Sigmoid colon (tissue), 4 donors: ENCODE measurements around the gene RRP1B.

Experiments
- EP300 ChIP-seq, 4 donors: sonication (generic); formaldehyde crosslinking; IDR thresholded peaks; one replicate each; pipeline ENCODE4 v1.6.1; 2017; ENCODE audit warnings: antibody characterized with exemption in 4 of 4
- POLR2AphosphoS5 ChIP-seq, 4 donors: sonication (generic); formaldehyde crosslinking; IDR thresholded peaks; one replicate each; pipeline ENCODE4 v1.6.1; 2017; ENCODE audit warnings: antibody characterized with exemption in 4 of 4
- TF ChIP-seq, protein P1 (sequence below), 4 experiments: fragments of 450-650 bp in 3 of 4; fragments of 200-600 bp in 1 of 4; IDR thresholded peaks; one replicate each; pipeline ENCODE4 v1.5.1; 2016 to 2019; ENCODE audit warnings: antibody characterized with exemption in 4 of 4, mild to moderate bottlenecking in 3 of 4, moderate library complexity in 2 of 4

DNA sequence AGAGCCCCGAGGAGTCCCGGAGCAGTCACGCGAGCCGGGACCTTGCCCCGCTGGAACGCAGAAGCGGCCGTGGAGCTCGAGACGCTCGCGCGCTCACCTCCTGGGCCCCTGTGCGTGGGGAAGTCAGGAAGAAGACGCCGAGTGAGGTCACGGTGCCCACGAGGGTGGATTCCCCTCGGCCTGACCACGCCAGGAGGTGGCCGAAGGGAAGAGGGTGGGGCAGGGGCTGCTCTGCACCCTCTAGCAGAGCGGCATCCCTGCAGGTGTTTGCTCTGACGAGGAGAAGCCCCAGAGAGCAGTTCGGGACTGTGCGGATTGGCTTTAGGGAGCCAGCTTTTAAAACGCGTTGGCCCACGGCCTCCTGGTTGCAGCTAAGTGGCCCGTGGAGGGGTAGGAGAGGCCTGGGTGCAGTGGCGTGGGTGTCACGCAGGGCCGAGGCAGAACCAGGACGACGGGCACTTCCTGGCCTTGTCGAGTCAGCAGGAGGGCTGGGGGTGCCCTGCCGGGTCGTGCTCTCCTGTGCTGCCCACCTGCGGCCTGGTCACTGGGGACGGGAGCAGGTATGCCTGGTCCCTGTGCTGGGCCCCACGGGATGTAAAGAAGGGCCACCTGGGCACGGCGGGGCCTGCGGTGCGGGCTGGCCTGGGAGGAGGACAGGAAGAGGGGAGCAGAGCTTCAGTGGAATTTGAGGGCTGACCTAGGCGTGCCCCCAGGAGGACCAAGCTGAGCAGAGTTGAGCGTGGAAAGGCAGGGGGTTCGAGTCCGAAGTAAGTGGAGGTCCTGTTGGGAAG is 60.6 kb downstream of the RRP1B start:
- TF ChIP-seq POLR2AphosphoS5 (IDR thresholded peaks at IDR 0.05) (no peak), EP300 (IDR thresholded peaks at IDR 0.05) (no peak)
- TF ChIP-seq, protein P1, sequence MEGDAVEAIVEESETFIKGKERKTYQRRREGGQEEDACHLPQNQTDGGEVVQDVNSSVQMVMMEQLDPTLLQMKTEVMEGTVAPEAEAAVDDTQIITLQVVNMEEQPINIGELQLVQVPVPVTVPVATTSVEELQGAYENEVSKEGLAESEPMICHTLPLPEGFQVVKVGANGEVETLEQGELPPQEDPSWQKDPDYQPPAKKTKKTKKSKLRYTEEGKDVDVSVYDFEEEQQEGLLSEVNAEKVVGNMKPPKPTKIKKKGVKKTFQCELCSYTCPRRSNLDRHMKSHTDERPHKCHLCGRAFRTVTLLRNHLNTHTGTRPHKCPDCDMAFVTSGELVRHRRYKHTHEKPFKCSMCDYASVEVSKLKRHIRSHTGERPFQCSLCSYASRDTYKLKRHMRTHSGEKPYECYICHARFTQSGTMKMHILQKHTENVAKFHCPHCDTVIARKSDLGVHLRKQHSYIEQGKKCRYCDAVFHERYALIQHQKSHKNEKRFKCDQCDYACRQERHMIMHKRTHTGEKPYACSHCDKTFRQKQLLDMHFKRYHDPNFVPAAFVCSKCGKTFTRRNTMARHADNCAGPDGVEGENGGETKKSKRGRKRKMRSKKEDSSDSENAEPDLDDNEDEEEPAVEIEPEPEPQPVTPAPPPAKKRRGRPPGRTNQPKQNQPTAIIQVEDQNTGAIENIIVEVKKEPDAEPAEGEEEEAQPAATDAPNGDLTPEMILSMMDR (IDR thresholded peaks at IDR 0.05), result no peak
